Osteocyte (in vitro differentiated cells): ENCODE measurements around the gene TFF2. TPM values are rescaled to one million over a fixed set of nuclear protein-coding genes. Genes with fewer than 3 reads are reported as not detected.

Experiments used
- DNase-seq: peaks from one replicate; pipeline ENCODE4 v3.0.0; 2021; ENCODE audit warnings: mixed read lengths; ENCODE audit not compliant: unreplicated experiment; ENCODE audit errors: extremely low spot score
- H3K27ac Mint-ChIP-seq: one replicate; pipeline ENCODE4 v1.8.0; 2021; ENCODE audit warnings: mild to moderate bottlenecking, mixed read lengths; ENCODE audit not compliant: unreplicated experiment
- H3K27me3 Mint-ChIP-seq: one replicate; pipeline ENCODE4 v1.8.0; 2021; ENCODE audit warnings: mixed read lengths; ENCODE audit not compliant: unreplicated experiment
- H3K36me3 Mint-ChIP-seq: one replicate; pipeline ENCODE4 v1.8.0; 2021; ENCODE audit warnings: mixed read lengths; ENCODE audit not compliant: unreplicated experiment
- H3K4me1 Mint-ChIP-seq: one replicate; pipeline ENCODE4 v1.8.0; 2021; ENCODE audit warnings: mixed read lengths; ENCODE audit not compliant: unreplicated experiment
- H3K4me3 Mint-ChIP-seq: one replicate; pipeline ENCODE4 v1.8.0; 2021; ENCODE audit warnings: mild to moderate bottlenecking, moderate library complexity, mixed read lengths; ENCODE audit not compliant: unreplicated experiment
- H3K9me3 Mint-ChIP-seq: one replicate; pipeline ENCODE4 v1.8.0; 2021; ENCODE audit warnings: mixed read lengths; ENCODE audit not compliant: unreplicated experiment
- CTCF ChIP-seq: fragments of 200-600 bp; sonication (generic); IDR thresholded peaks from 2 replicates; pipeline ENCODE4 v1.5.0; 2021; ENCODE audit warnings: antibody characterized with exemption, mild to moderate bottlenecking, moderate library complexity
- total RNA-seq: library from RNA; stranded (reverse); gene quantifications from 2 replicates; pipeline ENCODE4 v1.2.1, GENCODE V29; 2021

Gene TFF2
- total RNA-seq, 1 donor from 2014 or later: not detected

GRCh38 chr21:42302076-42302650 is 48.6 kb downstream of the TFF2 start:
- no peak for TF ChIP-seq CTCF
- no peaks in the 10 kb centered on the region for H3K36me3 Mint-ChIP-seq
- DNase-seq: no peak
- no peaks in the 10 kb centered on the region for H3K4me1 Mint-ChIP-seq
- H3K27ac Mint-ChIP-seq: no peak overlapping the region
- H3K9me3 Mint-ChIP-seq: no peaks in the 10 kb centered on the region
- H3K4me3 Mint-ChIP-seq: no peak overlapping the region
- peaks cover 39% of the 10 kb centered on the region for H3K27me3 Mint-ChIP-seq

- Mint-ChIP-seq H3K27me3 (peaks cover 43% of the 10 kb centered on the region), H3K27ac (no peak overlapping the region), H3K36me3 (no peaks in the 10 kb centered on the region), H3K9me3 (no peaks in the 10 kb centered on the region), H3K4me3 (no peak overlapping the region), H3K4me1 (no peaks in the 10 kb centered on the region)
- DNase-seq: no peak
- no peak for TF ChIP-seq CTCF
Observed at GRCh38 chr21:42301371-42302075, 49.3 kb downstream of the TFF2 start.

DNA sequence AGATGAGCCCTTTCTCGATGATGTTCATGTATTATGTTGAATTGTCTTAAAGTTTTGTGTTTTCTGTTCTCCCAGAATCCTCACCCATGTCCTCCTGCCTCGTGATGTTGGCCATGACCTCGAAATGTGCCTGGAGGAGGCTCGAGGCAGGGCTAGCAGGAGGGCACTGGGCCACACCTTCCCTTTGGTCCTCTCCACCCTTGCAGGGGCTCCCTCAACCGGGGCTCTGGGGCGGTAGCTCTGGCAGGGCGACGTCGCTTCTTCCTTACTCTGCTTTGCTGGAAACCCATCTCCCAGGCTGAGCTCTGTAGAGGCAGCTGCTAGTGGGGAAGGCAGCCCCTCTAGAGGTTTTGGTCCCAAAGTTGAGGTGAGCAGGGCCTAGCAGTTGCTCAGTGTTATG is 49.8 kb downstream of the TFF2 start:
- peaks cover under 1% of the 10 kb centered on the region for H3K36me3 Mint-ChIP-seq
- H3K4me3 Mint-ChIP-seq: no peak overlapping the region
- no peak overlapping the region for H3K27ac Mint-ChIP-seq
- DNase-seq: no peak
- no peaks in the 10 kb centered on the region for H3K4me1 Mint-ChIP-seq
- peaks cover 46% of the 10 kb centered on the region for H3K27me3 Mint-ChIP-seq
- TF ChIP-seq CTCF: no peak
- H3K9me3 Mint-ChIP-seq: no peaks in the 10 kb centered on the region

GRCh38 chr21:42300045-42300583 is 50.7 kb downstream of the TFF2 start:
- peaks cover 49% of the 10 kb centered on the region for H3K27me3 Mint-ChIP-seq
- H3K36me3 Mint-ChIP-seq: peaks cover 8% of the 10 kb centered on the region
- no peaks in the 10 kb centered on the region for H3K9me3 Mint-ChIP-seq

More at GRCh38 chr21:42300045-42300583, 50.7 kb downstream of the TFF2 start:
- Mint-ChIP-seq H3K27ac (no peak overlapping the region), H3K4me3 (no peak overlapping the region), H3K4me1 (no peaks in the 10 kb centered on the region)
- no peak for DNase-seq
- TF ChIP-seq CTCF: no peak
